ENCODE measurements around the gene SH3RF2. TPM values are rescaled to one million over a fixed set of nuclear protein-coding genes. Genes with fewer than 3 reads are reported as not detected.

Gene SH3RF2
- total RNA-seq, 1 donor from 2014 or later: 50.6 TPM

GRCh38 chr5:145967296-145967695 lies 30.9 kb downstream of the SH3RF2 start:
- no peaks in the 10 kb centered on the region for H3K4me1 ChIP-seq
- no peaks in the 10 kb centered on the region for H3K27me3 ChIP-seq
- no peaks in the 10 kb centered on the region for H3K9me3 ChIP-seq
- H3K36me3 ChIP-seq: no peaks in the 10 kb centered on the region
- DNase-seq (ENCODE audit: low spot score in 2 of 2): no peak
- no peak for TF ChIP-seq CTCF (IDR thresholded peaks at IDR 0.05)
- H3K27ac ChIP-seq: no peak overlapping the region
- no peak overlapping the region for H3K4me3 ChIP-seq
- intact Hi-C loops (cut with DNase I): no loop called here

GRCh38 chr5:145968970-145969713 lies 32.8 kb downstream of the SH3RF2 start:
- intact Hi-C loops (cut with DNase I): no loop called here
- Histone ChIP-seq H3K36me3 (no peaks in the 10 kb centered on the region), H3K4me3 (no peak overlapping the region), H3K9me3 (no peaks in the 10 kb centered on the region), H3K27ac (no peak overlapping the region), H3K27me3 (no peaks in the 10 kb centered on the region), H3K4me1 (no peaks in the 10 kb centered on the region)
- TF ChIP-seq CTCF (IDR thresholded peaks at IDR 0.05): no peak
- no peak for DNase-seq (ENCODE audit: low spot score in 2 of 2)

GRCh38 chr5:145969714-145970092 lies 33.3 kb downstream of the SH3RF2 start:
- TF ChIP-seq CTCF (IDR thresholded peaks at IDR 0.05): no peak
- peaks cover 0 to 2% of the 10 kb centered on the region in 2 donors for H3K4me1 ChIP-seq
- DNase-seq (ENCODE audit: low spot score in 2 of 2): no peak
- no peaks in the 10 kb centered on the region for H3K36me3 ChIP-seq
- H3K4me3 ChIP-seq: no peak overlapping the region
- no peak overlapping the region for H3K27ac ChIP-seq
- no peaks in the 10 kb centered on the region for H3K9me3 ChIP-seq
- intact Hi-C loops (cut with DNase I): no loop called here
- no peaks in the 10 kb centered on the region for H3K27me3 ChIP-seq

GRCh38 chr5:145971108-145971507 lies 34.7 kb downstream of the SH3RF2 start:
- no peaks in the 10 kb centered on the region for H3K9me3 ChIP-seq
- DNase-seq (ENCODE audit: low spot score in 2 of 2): no peak
- no peaks in the 10 kb centered on the region for H3K36me3 ChIP-seq
- no peak overlapping the region for H3K27ac ChIP-seq
- H3K4me1 ChIP-seq: peaks cover 10 to 14% of the 10 kb centered on the region in 2 donors
- no peak for TF ChIP-seq CTCF (IDR thresholded peaks at IDR 0.05)
- H3K4me3 ChIP-seq: no peak overlapping the region
- H3K27me3 ChIP-seq: no peaks in the 10 kb centered on the region
- intact Hi-C loops (cut with DNase I): no loop called here

GRCh38 chr5:145971701-145972100 lies 35.3 kb downstream of the SH3RF2 start:
- Histone ChIP-seq H3K27ac (no peak overlapping the region), H3K4me1 (peaks cover 16 to 20% of the 10 kb centered on the region in 2 donors), H3K4me3 (no peak overlapping the region), H3K36me3 (no peaks in the 10 kb centered on the region), H3K9me3 (no peaks in the 10 kb centered on the region), H3K27me3 (no peaks in the 10 kb centered on the region)
- no peak for DNase-seq (ENCODE audit: low spot score in 2 of 2)
- intact Hi-C loops (cut with DNase I): no loop called here
- TF ChIP-seq CTCF (IDR thresholded peaks at IDR 0.05): no peak
